CD14-positive monocyte (primary cell): ENCODE data around the gene TRIM65. TPM values are rescaled to one million over a fixed set of nuclear protein-coding genes. Genes with fewer than 3 reads are reported as not detected.
"Not testable (repeated sequence)": the region's sequence is repeated elsewhere in the genome, so short reads cannot be mapped to it uniquely, and the experiment has no call there.

Experiments used
- DNase-seq, 3 donors: peaks; one replicate each; pipeline ENCODE4 v3.0.0-alpha.2; 2011 to 2022
- H2AFZ ChIP-seq: 2 replicates; pipeline ENCODE4 v1.6.0; 2012; ENCODE audit warnings: mild to moderate bottlenecking, low read depth, low read length, inconsistent platforms; ENCODE audit not compliant: insufficient read depth, poor library complexity, severe bottlenecking
- H3K27ac ChIP-seq, 2 donors: 1 replicate in 1 of 2; 2 replicates in 1 of 2; pipeline ENCODE4 v1.5.1; 2012 to 2013; ENCODE audit warnings: low read length in 2 of 2, control low read depth in 1 of 2, inconsistent platforms in 1 of 2, low read depth in 1 of 2, mild to moderate bottlenecking in 1 of 2
- H3K27me3 ChIP-seq, 2 donors: one replicate each; pipeline versions ENCODE4 v1.6.0 to v1.6.1; 2011 to 2013; ENCODE audit warnings: low read length in 2 of 2; ENCODE audit not compliant: control insufficient read depth in 2 of 2, insufficient read depth in 2 of 2
- H3K36me3 ChIP-seq, 2 donors: replicated peaks in 1 of 2; 1 replicate in 1 of 2; 2 replicates in 1 of 2; pipeline versions ENCODE4 v1.5.1 to v1.6.1; 2012 to 2013; ENCODE audit warnings: low read length in 2 of 2, control low read depth in 1 of 2, inconsistent platforms in 1 of 2, mild to moderate bottlenecking in 1 of 2; ENCODE audit not compliant: insufficient read depth in 2 of 2, control insufficient read depth in 1 of 2
- H3K4me1 ChIP-seq, 2 donors: 1 replicate in 1 of 2; 2 replicates in 1 of 2; pipeline versions ENCODE4 v1.5.1 to v1.6.1; 2012 to 2013; ENCODE audit warnings: low read length in 2 of 2, control low read depth in 1 of 2, inconsistent platforms in 1 of 2, mild to moderate bottlenecking in 1 of 2, moderate library complexity in 1 of 2; ENCODE audit not compliant: insufficient read depth in 2 of 2, control insufficient read depth in 1 of 2
- H3K4me2 ChIP-seq: replicated peaks from 2 replicates; pipeline ENCODE3; 2012; ENCODE audit warnings: low read length, moderate library complexity, mild to moderate bottlenecking; ENCODE audit not compliant: poor library complexity, severe bottlenecking; ENCODE audit errors: extremely low read depth
- H3K4me3 ChIP-seq, 3 experiments: fragments of 200-600 bp in 1 of 3; sonication (generic) in 1 of 3; replicated peaks in 1 of 3; 1 replicate in 2 of 3; 2 replicates in 1 of 3; pipeline ENCODE4 v1.5.1; 2011 to 2013; ENCODE audit warnings: low read length in 3 of 3, mild to moderate bottlenecking in 3 of 3, control low read depth in 2 of 3, low read depth in 2 of 3, inconsistent platforms in 1 of 3, moderate library complexity in 1 of 3
- H3K79me2 ChIP-seq: 2 replicates; pipeline ENCODE4 v1.6.0; 2012; ENCODE audit warnings: mild to moderate bottlenecking, control low read depth, inconsistent platforms, low read length, moderate library complexity; ENCODE audit not compliant: insufficient read depth
- H3K9ac ChIP-seq: 2 replicates; pipeline ENCODE4 v1.6.0; 2017; ENCODE audit warnings: low read length, mild to moderate bottlenecking; ENCODE audit not compliant: insufficient read depth, poor library complexity, severe bottlenecking
- H3K9me3 ChIP-seq, 2 donors: replicated peaks in 1 of 2; 1 replicate in 1 of 2; 2 replicates in 1 of 2; pipeline versions ENCODE4 v1.5.1 to v1.6.1; 2012 to 2013; ENCODE audit warnings: low read length in 2 of 2, control low read depth in 1 of 2; ENCODE audit not compliant: control insufficient read depth in 1 of 2, insufficient read depth in 1 of 2
- H4K20me1 ChIP-seq: 2 replicates; pipeline ENCODE4 v1.6.0; 2012; ENCODE audit warnings: mild to moderate bottlenecking, low read length, control low read depth, moderate library complexity; ENCODE audit not compliant: insufficient read depth
- H3K27ac Mint-ChIP-seq, 7 donors: one replicate each; pipeline ENCODE4 v1.8.0; 2020; ENCODE audit warnings: mild to moderate bottlenecking in 7 of 7, mixed read lengths in 7 of 7, moderate library complexity in 6 of 7, inconsistent platforms in 2 of 7
- H3K27me3 Mint-ChIP-seq, 3 donors: one replicate each; pipeline ENCODE4 v1.8.0; 2021 to 2022; ENCODE audit warnings: low read depth in 3 of 3, mild to moderate bottlenecking in 3 of 3, mixed read lengths in 3 of 3, moderate library complexity in 3 of 3, inconsistent platforms in 1 of 3
- H3K36me3 Mint-ChIP-seq, 2 donors: one replicate each; pipeline ENCODE4 v1.8.0; 2020; ENCODE audit warnings: mixed read lengths in 2 of 2, inconsistent platforms in 1 of 2, mild to moderate bottlenecking in 1 of 2
- H3K4me1 Mint-ChIP-seq: one replicate; pipeline ENCODE4 v1.8.0; 2020; ENCODE audit warnings: mild to moderate bottlenecking, mixed read lengths
- H3K4me3 Mint-ChIP-seq, 2 donors: one replicate each; pipeline ENCODE4 v1.8.0; 2020; ENCODE audit warnings: mild to moderate bottlenecking in 2 of 2, mixed read lengths in 2 of 2, moderate library complexity in 1 of 2
- H3K9me3 Mint-ChIP-seq, 7 donors: one replicate each; pipeline ENCODE4 v1.8.0; 2020 to 2022; ENCODE audit warnings: mixed read lengths in 7 of 7, mild to moderate bottlenecking in 6 of 7, moderate library complexity in 6 of 7, inconsistent platforms in 2 of 7
- WGBS: methylation state at CpG from one replicate; pipeline ENCODE4 v1.1.5; 2013; ENCODE audit warnings: missing lambda C conversion rate; ENCODE audit not compliant: insufficient coverage; 5-methylcytosine and 5-hydroxymethylcytosine counted together
- intact Hi-C, 2 donors: fragments of 100-400 bp; cut with micrococcal nuclease; formaldehyde crosslinking; loops; one replicate each; pipeline versions ENCODE4 v1.15.0 to v1.15.1; 2023
- polyA plus RNA-seq, 3 donors: library from polyadenylated mRNA; depleted of rRNA in 1 of 3; unstranded in 2 of 3; stranded (reverse) in 1 of 3; fragments of 300-500 nt in 2 of 3; fragments of >200 nt in 1 of 3; fragmentation: Illumina TruSeq in 2 of 3; gene quantifications; 1 replicate in 2 of 3; 2 replicates in 1 of 3; pipeline ENCODE4 v1.2.3, GENCODE V29; 2012 to 2021
- TF ChIP-seq, protein P1 (sequence below): fragments of 200-600 bp; IDR thresholded peaks from one replicate; pipeline ENCODE4 v1.8.0; 2022; ENCODE audit warnings: antibody characterized with exemption, mild to moderate bottlenecking

TRIM65 gene
- polyA plus RNA-seq, 3 donors = 5.6 to 10.4 (median 5.9) TPM

DNA sequence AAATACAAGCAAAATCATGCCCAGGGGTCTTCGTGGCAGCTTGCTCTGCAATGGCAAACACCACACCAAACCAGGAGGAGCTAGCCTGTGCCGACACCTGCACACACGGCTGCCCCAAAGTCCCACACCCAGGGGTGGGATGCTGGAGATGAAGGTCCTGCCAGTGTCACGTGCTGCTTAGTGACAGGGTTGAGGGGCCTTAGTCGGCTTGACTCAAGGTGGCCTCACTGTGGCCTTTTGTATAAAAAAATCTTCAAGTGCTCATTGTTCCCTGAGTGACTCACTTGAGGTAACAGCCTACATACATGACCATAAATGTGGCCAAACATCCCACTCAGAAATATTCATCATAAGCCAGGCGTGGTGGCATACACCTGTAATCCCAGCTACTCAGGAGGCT is 7.3 kb downstream of the TRIM65 start:
- Histone ChIP-seq H3K9ac (no peak overlapping the region), H3K9me3 (no peaks in the 10 kb centered on the region), H3K27me3 (no peaks in the 10 kb centered on the region), H4K20me1 (peaks cover 17% of the 10 kb centered on the region), H2AFZ (no peak overlapping the region), H3K27ac (no peak overlapping the region), H3K4me2 (no peak overlapping the region), H3K4me3 (no peak overlapping the region), H3K4me1 (peaks cover 8 to 14% of the 10 kb centered on the region in 2 donors), H3K36me3 (peaks cover 15 to 34% of the 10 kb centered on the region in 2 donors), H3K79me2 (peaks cover 3% of the 10 kb centered on the region)
- DNase-seq = no peak
- Mint-ChIP-seq H3K36me3 (peaks cover 16 to 29% of the 10 kb centered on the region in 2 donors), H3K4me1 (peaks cover 20% of the 10 kb centered on the region), H3K27me3 (peaks cover 3 to 10% (median 7%) of the 10 kb centered on the region in 3 donors), H3K27ac (peak overlapping the region in 1 of 7 donors; percentile 24), H3K9me3 (peaks cover 0 to 5% (median 0%) of the 10 kb centered on the region in 7 donors), H3K4me3 (no peak overlapping the region)
- TF ChIP-seq, protein P1, sequence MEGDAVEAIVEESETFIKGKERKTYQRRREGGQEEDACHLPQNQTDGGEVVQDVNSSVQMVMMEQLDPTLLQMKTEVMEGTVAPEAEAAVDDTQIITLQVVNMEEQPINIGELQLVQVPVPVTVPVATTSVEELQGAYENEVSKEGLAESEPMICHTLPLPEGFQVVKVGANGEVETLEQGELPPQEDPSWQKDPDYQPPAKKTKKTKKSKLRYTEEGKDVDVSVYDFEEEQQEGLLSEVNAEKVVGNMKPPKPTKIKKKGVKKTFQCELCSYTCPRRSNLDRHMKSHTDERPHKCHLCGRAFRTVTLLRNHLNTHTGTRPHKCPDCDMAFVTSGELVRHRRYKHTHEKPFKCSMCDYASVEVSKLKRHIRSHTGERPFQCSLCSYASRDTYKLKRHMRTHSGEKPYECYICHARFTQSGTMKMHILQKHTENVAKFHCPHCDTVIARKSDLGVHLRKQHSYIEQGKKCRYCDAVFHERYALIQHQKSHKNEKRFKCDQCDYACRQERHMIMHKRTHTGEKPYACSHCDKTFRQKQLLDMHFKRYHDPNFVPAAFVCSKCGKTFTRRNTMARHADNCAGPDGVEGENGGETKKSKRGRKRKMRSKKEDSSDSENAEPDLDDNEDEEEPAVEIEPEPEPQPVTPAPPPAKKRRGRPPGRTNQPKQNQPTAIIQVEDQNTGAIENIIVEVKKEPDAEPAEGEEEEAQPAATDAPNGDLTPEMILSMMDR = no peak
- intact Hi-C loops = no loop called here
- 48% methylated on average over 2 of the region's 6 CpGs for WGBS

DNA sequence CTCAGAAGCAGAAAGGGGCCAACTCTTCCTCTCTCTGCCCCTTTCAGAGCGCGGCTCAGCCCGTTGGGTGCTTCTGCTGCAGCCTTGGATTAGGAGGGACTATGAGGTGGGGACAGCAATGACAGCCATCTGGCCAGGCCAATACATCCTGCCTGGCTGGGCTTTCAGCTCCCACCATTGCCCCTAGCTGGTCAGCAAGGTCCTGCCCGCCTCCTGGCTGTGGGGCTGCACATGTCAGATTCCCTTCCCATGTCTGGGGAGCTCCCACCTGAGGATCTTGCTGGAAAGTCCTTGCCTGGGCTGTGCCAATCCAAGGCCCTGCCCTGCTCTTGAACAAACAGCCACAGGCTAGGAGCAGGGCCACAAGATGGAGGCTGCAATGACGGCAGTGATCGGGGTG is 8.3 kb downstream of the TRIM65 start:
- peaks cover 8 to 14% of the 10 kb centered on the region in 2 donors for H3K4me1 ChIP-seq
- H3K36me3 Mint-ChIP-seq = peaks cover 16 to 26% of the 10 kb centered on the region in 2 donors
- H3K4me3 ChIP-seq = no peak overlapping the region
- H3K27ac ChIP-seq = no peak overlapping the region
- H3K4me3 Mint-ChIP-seq = no peak overlapping the region
- H3K27me3 ChIP-seq = no peaks in the 10 kb centered on the region
- H3K9me3 Mint-ChIP-seq = peaks cover 0 to 5% (median 0%) of the 10 kb centered on the region in 7 donors
- 88% methylated on average over 1 of the region's 6 CpGs for WGBS
- H3K36me3 ChIP-seq = peaks cover 15 to 34% of the 10 kb centered on the region in 2 donors
- no peak overlapping the region for H3K9ac ChIP-seq
- peak overlapping the region in 2 of 7 donors; percentile 30 to 58 for H3K27ac Mint-ChIP-seq
- peaks cover 15% of the 10 kb centered on the region for H3K4me1 Mint-ChIP-seq
- no peak overlapping the region for H3K4me2 ChIP-seq
- peaks cover 9% of the 10 kb centered on the region for H4K20me1 ChIP-seq
- TF ChIP-seq, protein P1 = no peak
- no peak for DNase-seq
- H3K27me3 Mint-ChIP-seq = peaks cover 3 to 8% (median 7%) of the 10 kb centered on the region in 3 donors
- intact Hi-C loops = no loop called here
- H3K79me2 ChIP-seq = no peaks in the 10 kb centered on the region
- no peak overlapping the region for H2AFZ ChIP-seq
- H3K9me3 ChIP-seq = no peaks in the 10 kb centered on the region

- H3K4me3 Mint-ChIP-seq, H3K27ac ChIP-seq, H3K4me3 ChIP-seq, H2AFZ ChIP-seq, H3K9me3 ChIP-seq, H3K4me2 ChIP-seq, H3K9ac ChIP-seq, H3K9me3 Mint-ChIP-seq, DNase-seq, H3K27ac Mint-ChIP-seq, H4K20me1 ChIP-seq, intact Hi-C loops, H3K79me2 ChIP-seq, H3K27me3 ChIP-seq: not testable (repeated sequence)
- Mint-ChIP-seq H3K4me1 (peaks cover 15% of the 10 kb centered on the region), H3K36me3 (peaks cover 8 to 15% of the 10 kb centered on the region in 2 donors), H3K27me3 (peaks cover 9 to 22% (median 15%) of the 10 kb centered on the region in 3 donors)
- 86% methylated on average over 4 of the region's 9 CpGs for WGBS
- Histone ChIP-seq H3K4me1 (peaks cover 8 to 14% of the 10 kb centered on the region in 2 donors), H3K36me3 (peaks cover 7 to 19% of the 10 kb centered on the region in 2 donors)
Observed at GRCh38 chr17:75885860-75886259, 10.9 kb downstream of the TRIM65 start.
